Lung (tissue), 12 donors: ENCODE measurements around the gene SSBP3. TPM values are rescaled to one million over a fixed set of nuclear protein-coding genes. Genes with fewer than 3 reads are reported as not detected.

Source experiments
- ATAC-seq: fragments of 200-7000 bp; cut with Tn5 transposase; one replicate; pipeline ENCODE4 v1.9.1; 2020; ENCODE audit warnings: moderate number of reproducible peaks; ENCODE audit not compliant: insufficient read depth, low FRiP score
- DNase-seq, 3 donors: peaks; one replicate each; pipeline ENCODE4 v3.0.0-alpha.2; 2013 to 2017
- H3K27ac ChIP-seq, 2 donors: one replicate each; pipeline ENCODE4 v1.5.1; 2013; ENCODE audit warnings: mild to moderate bottlenecking in 2 of 2, moderate library complexity in 2 of 2, control low read depth in 1 of 2, inconsistent platforms in 1 of 2, low read depth in 1 of 2, low read length in 1 of 2
- H3K27me3 ChIP-seq, 3 donors: one replicate each; pipeline ENCODE4 v1.5.1; 2013; ENCODE audit warnings: low read length in 2 of 3; ENCODE audit not compliant: control insufficient read depth in 3 of 3, insufficient read depth in 3 of 3
- H3K36me3 ChIP-seq, 4 donors: one replicate each; pipeline ENCODE4 v1.5.1; 2013; ENCODE audit warnings: low read length in 4 of 4, mild to moderate bottlenecking in 1 of 4, moderate library complexity in 1 of 4; ENCODE audit not compliant: control insufficient read depth in 4 of 4, insufficient read depth in 4 of 4
- H3K4me1 ChIP-seq, 5 donors: one replicate each; pipeline ENCODE4 v1.5.1; 2013; ENCODE audit warnings: low read length in 5 of 5, mild to moderate bottlenecking in 2 of 5, moderate library complexity in 1 of 5; ENCODE audit not compliant: control insufficient read depth in 5 of 5, insufficient read depth in 5 of 5
- H3K4me3 ChIP-seq: one replicate; pipeline ENCODE4 v1.5.1; 2013; ENCODE audit warnings: mild to moderate bottlenecking, control low read depth, moderate library complexity
- H3K9ac ChIP-seq, 2 donors: one replicate each; pipeline ENCODE4 v1.5.1; 2013; ENCODE audit warnings: low read length in 2 of 2, control low read depth in 1 of 2; ENCODE audit not compliant: insufficient read depth in 1 of 2
- H3K9me3 ChIP-seq, 4 donors: one replicate each; pipeline ENCODE4 v1.5.1; 2013; ENCODE audit warnings: low read length in 3 of 4, mild to moderate bottlenecking in 1 of 4, moderate library complexity in 1 of 4; ENCODE audit not compliant: control insufficient read depth in 4 of 4, insufficient read depth in 3 of 4
- WGBS, 2 donors: extraction: QIAGEN DNeasy Blood & Tissue Kit; methylation state at CpG; one replicate each; pipeline ENCODE4 v1.1.7; 2013; 5-methylcytosine and 5-hydroxymethylcytosine counted together
- polyA plus RNA-seq, 2 donors: library from polyadenylated mRNA; stranded (reverse); fragments of 200-250 nt; gene quantifications; one replicate each; pipeline ENCODE4 v1.2.1, GENCODE V29; 2013
- total RNA-seq, 2 donors: library from RNA; depleted of rRNA in 1 of 2; stranded (reverse); fragments of >200 nt in 1 of 2; gene quantifications; one replicate each; pipeline ENCODE4 v1.2.1, GENCODE V29; 2014 to 2021
- TF ChIP-seq, protein P1 (sequence below): IDR thresholded peaks from 2 replicates; pipeline ENCODE4 v1.5.1; 2012; ENCODE audit warnings: mild to moderate bottlenecking; ENCODE audit errors: control extremely low read depth, extremely low read depth
- donor health status: control.
- donor health status: control.
- donor health status: Bipolar disorder and iron deficiency.
- donor health status: healthy.
- donor health status: DM: yes; HTN: yes; CAD: no.

Gene SSBP3
- total and polyA plus RNA-seq, 4 donors, result 15.9 to 47.8 (median 34.8) TPM

DNA sequence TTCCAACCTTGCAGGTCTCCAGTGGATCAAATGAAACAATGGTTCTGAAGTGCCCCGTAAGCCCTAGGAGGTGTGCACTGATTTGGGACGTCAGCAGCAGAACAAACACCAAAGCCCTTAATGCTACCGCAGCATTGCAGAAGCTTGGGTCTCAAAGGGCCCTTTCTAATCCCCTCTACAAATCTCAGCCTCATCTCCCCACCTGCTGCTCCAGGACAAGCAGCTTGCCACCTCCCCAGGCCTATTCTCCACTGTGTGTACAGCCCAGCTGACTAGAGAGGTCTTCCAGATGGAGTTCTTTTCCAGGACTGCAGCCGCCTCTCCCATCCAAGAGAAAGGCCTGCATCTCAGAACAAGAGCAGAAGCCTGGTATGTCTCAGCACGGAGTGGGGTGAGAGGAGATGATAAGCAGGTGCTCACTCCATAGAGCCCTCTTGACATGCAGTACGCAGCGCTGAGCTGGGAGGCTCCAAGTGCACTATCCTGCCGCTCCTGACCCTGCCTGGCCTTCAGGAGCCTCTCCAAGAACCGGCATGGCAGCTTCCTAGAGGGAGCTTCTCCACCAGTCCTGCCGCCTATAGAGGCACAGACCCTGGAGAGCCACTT, 160.0 kb downstream of the SSBP3 start:
- Histone ChIP-seq H3K27ac (no peak overlapping the region), H3K9me3 (no peaks in the 10 kb centered on the region), H3K9ac (no peak overlapping the region), H3K4me3 (no peak overlapping the region), H3K36me3 (peaks cover 0 to 29% (median 21%) of the 10 kb centered on the region in 4 donors), H3K27me3 (no peaks in the 10 kb centered on the region), H3K4me1 (peaks cover 0 to 3% (median 0%) of the 10 kb centered on the region in 5 donors)
- no peak for DNase-seq
- WGBS, 2 donors, result 87 to 94% methylated on average over 10 of the region's 10 CpGs
- TF ChIP-seq, protein P1, sequence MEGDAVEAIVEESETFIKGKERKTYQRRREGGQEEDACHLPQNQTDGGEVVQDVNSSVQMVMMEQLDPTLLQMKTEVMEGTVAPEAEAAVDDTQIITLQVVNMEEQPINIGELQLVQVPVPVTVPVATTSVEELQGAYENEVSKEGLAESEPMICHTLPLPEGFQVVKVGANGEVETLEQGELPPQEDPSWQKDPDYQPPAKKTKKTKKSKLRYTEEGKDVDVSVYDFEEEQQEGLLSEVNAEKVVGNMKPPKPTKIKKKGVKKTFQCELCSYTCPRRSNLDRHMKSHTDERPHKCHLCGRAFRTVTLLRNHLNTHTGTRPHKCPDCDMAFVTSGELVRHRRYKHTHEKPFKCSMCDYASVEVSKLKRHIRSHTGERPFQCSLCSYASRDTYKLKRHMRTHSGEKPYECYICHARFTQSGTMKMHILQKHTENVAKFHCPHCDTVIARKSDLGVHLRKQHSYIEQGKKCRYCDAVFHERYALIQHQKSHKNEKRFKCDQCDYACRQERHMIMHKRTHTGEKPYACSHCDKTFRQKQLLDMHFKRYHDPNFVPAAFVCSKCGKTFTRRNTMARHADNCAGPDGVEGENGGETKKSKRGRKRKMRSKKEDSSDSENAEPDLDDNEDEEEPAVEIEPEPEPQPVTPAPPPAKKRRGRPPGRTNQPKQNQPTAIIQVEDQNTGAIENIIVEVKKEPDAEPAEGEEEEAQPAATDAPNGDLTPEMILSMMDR, result no peak
- ATAC-seq, result no peak

DNA sequence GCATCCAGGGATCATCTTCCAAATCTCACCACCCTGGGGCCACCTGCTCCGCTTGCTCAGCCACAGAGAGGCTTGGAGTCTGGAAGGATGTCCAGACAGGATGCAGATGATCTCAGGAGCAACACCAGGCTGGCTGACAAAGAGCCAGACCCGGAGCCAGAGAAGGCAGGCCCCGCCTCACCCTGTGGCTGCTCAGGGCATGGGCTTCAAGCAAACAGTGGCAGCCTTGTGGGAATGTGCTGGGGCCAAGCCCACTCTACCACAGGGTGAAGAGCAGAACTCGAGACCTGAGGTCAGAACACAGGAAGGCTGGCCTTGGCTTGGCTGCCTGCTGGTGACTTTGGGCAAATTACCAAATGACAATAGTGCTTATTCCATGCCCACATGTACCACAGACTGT, 160.7 kb downstream of the SSBP3 start:
- DNase-seq, result no peak
- TF ChIP-seq, protein P1, result no peak

DNA sequence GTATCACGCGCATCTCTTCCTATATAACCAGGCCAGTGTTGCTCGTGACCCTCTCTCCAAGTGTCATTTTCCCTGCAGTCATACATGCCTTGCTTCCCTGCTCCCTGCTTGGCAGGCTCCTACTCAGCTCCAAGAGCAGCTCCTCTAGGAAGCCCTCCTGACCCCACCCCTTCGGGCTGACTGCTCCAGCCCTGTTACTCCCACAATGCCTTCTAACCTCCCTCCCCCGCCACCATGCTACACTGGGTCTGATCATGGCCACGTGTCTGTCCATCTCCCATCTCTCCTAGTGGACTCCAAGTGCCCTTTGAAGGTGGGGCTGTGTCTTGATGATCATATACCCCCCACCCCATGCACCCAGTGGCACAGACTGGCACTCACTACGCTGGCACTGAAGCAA, 161.5 kb downstream of the SSBP3 start:
- DNase-seq, result no peak

More for the DNA sequence above, 160.7 kb downstream of the SSBP3 start:
- ATAC-seq, result no peak
- Histone ChIP-seq H3K9ac (no peak overlapping the region), H3K27ac (no peak overlapping the region), H3K27me3 (no peaks in the 10 kb centered on the region), H3K4me1 (peaks cover 0 to 3% (median 0%) of the 10 kb centered on the region in 5 donors), H3K4me3 (no peak overlapping the region), H3K36me3 (peaks cover 0 to 31% (median 18%) of the 10 kb centered on the region in 4 donors), H3K9me3 (no peaks in the 10 kb centered on the region)
- WGBS, 2 donors, result 70 to 89% methylated on average over 4 of the region's 4 CpGs

More for the DNA sequence above, 161.5 kb downstream of the SSBP3 start:
- Histone ChIP-seq H3K36me3 (peaks cover under 1 to 31% (median 15%) of the 10 kb centered on the region in 4 donors), H3K4me3 (no peak overlapping the region), H3K9me3 (no peaks in the 10 kb centered on the region), H3K9ac (no peak overlapping the region), H3K27ac (no peak overlapping the region), H3K27me3 (no peaks in the 10 kb centered on the region), H3K4me1 (peaks cover 0 to 3% (median 0%) of the 10 kb centered on the region in 5 donors)
- TF ChIP-seq, protein P1, result no peak
- ATAC-seq, result no peak
- WGBS, 2 donors, result 90 to 96% methylated on average over 7 of the region's 7 CpGs
